Measurements from ENCODE around the gene WDR4. TPM values are rescaled to one million over a fixed set of nuclear protein-coding genes. Genes with fewer than 3 reads are reported as not detected.

Gene WDR4
- polyA plus RNA-seq, 1 experiment: 13.7 TPM

Other genes with a start within 250 kb of the WDR4 start
- gene PDE9A, start 225.9 kb downstream of the WDR4 start, polyA plus RNA-seq (2011; rRNA removed): 0.07 and 0.09 TPM in 2 replicates
- 28.8 and 32.2 TPM in 2 replicates for gene NDUFV3, start 13.8 kb upstream of the WDR4 start, polyA plus RNA-seq (2011; rRNA removed)
- gene ERVH48-1, start 46.1 kb upstream of the WDR4 start, polyA plus RNA-seq (2011; rRNA removed): not detected in 2 replicates
- gene PKNOX1, start 95.0 kb upstream of the WDR4 start, polyA plus RNA-seq (2011; rRNA removed): 38.9 and 45.8 TPM in 2 replicates
- gene CBS, start 196.3 kb upstream of the WDR4 start, polyA plus RNA-seq (2011; rRNA removed): 79.9 and 109 TPM in 2 replicates
- gene U2AF1, start 228.0 kb upstream of the WDR4 start, polyA plus RNA-seq (2011; rRNA removed): 15.8 and 32.8 TPM in 2 replicates

All from BJ (cell line).